A673 (cell line): ENCODE results near the gene PPCS.

Source experiments
- CTCF ChIP-seq: fragments of 300-800, 200-600 bp; sonication (generic); conservative IDR thresholded peaks from 2 replicates; pipeline ENCODE4 v1.5.1; 2017; ENCODE audit warnings: low read depth, mild to moderate bottlenecking, antibody characterized with exemption, low read length, moderate library complexity, mixed read lengths
- EZH2 ChIP-seq: fragments of 200-600 bp; sonication (generic); IDR thresholded peaks from 2 replicates; pipeline ENCODE4 v1.6.1; 2017; ENCODE audit warnings: borderline replicate concordance, low read depth, mild to moderate bottlenecking, mixed read lengths, antibody characterized with exemption, low read length; ENCODE audit not compliant: poor library complexity, severe bottlenecking

GRCh38 chr1:42453386-42453785, 3.0 kb upstream of the PPCS start:
- TF ChIP-seq EZH2 (no peak), CTCF (no peak)
